PC-9 (cell line): ENCODE data around the gene DNAJC17.

ENCODE experiments used
- EZH2 ChIP-seq: fragments of 200-600 bp; sonication (generic); IDR thresholded peaks from 2 replicates; pipeline ENCODE4 v1.8.0; 2017; ENCODE audit warnings: antibody characterized with exemption, low read depth
- TF ChIP-seq, protein P1 (sequence below): fragments of 200-600 bp; sonication (generic); conservative IDR thresholded peaks from 2 replicates; pipeline ENCODE4 v1.6.1; 2017; ENCODE audit warnings: mixed run types, antibody characterized with exemption, mild to moderate bottlenecking, moderate library complexity

DNA sequence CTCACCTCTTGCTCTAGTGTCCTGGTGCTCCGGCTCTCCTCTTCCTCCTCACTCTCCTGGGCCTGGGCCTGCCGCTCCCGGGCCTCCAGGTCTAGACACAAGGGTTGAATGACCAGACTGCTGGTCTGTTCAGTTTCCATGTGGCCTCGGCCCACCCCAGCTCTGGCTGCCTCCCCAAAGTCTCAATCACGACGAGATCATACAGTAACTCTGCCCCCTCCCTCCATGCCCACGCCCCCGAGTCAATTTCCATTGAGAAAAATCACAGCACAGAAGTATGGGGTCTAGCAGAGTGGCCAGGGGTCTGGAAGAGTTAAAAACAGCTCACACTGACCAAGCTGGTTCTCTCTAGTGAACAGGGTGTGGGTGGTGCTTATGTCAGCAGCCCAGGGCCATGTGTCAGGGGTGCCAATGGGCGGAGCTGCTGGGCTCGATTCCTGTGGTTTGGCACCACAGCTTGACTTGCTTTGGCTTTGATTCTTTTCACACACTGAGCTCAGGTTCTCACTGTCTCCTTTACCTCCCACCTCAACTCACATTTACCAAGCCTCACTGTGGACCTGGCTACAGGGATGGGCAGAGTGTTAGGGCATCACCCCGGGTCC is 30.6 kb downstream of the DNAJC17 start:
- TF ChIP-seq, protein P1, sequence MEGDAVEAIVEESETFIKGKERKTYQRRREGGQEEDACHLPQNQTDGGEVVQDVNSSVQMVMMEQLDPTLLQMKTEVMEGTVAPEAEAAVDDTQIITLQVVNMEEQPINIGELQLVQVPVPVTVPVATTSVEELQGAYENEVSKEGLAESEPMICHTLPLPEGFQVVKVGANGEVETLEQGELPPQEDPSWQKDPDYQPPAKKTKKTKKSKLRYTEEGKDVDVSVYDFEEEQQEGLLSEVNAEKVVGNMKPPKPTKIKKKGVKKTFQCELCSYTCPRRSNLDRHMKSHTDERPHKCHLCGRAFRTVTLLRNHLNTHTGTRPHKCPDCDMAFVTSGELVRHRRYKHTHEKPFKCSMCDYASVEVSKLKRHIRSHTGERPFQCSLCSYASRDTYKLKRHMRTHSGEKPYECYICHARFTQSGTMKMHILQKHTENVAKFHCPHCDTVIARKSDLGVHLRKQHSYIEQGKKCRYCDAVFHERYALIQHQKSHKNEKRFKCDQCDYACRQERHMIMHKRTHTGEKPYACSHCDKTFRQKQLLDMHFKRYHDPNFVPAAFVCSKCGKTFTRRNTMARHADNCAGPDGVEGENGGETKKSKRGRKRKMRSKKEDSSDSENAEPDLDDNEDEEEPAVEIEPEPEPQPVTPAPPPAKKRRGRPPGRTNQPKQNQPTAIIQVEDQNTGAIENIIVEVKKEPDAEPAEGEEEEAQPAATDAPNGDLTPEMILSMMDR = no peak
- no peak for TF ChIP-seq EZH2
